GM10847 (cell line): ENCODE data around the gene PDE9A.

Source experiments
- POLR2A ChIP-seq: IDR thresholded peaks from 2 replicates; pipeline ENCODE4 v1.6.1; 2011; ENCODE audit not compliant: insufficient read length; ENCODE audit errors: extremely low read depth

PDE9A gene

GRCh38 chr21:42761776-42762335 is 108.4 kb downstream of the PDE9A start:
- TF ChIP-seq POLR2A = no peak

- TF ChIP-seq POLR2A = no peak
Observed at GRCh38 chr21:42763581-42764442, 110.4 kb downstream of the PDE9A start.

GRCh38 chr21:42764443-42764760 is 111.0 kb downstream of the PDE9A start:
- TF ChIP-seq POLR2A = no peak

- no peak for TF ChIP-seq POLR2A
Observed at GRCh38 chr21:42764883-42765282, 111.5 kb downstream of the PDE9A start.

DNA sequence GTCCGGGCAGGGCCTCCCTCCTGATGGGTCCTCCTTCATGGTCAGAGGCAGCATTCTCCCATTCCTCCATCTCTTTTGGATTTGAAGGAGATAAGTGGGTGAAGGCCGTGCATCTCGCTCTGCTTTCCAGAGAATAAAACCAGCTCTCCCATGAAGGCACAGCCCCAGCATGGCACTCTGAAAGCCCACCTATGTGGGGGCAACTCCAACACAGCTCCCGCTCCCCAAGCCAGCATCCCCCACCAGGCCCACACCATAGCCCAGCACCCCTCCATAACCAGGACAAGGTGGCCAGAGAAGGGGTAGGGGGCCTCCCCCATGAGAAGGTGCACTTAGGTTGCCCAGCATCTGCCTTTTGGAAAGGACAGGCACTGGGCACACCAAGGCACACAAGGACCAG is 112.2 kb downstream of the PDE9A start:
- no peak for TF ChIP-seq POLR2A

DNA sequence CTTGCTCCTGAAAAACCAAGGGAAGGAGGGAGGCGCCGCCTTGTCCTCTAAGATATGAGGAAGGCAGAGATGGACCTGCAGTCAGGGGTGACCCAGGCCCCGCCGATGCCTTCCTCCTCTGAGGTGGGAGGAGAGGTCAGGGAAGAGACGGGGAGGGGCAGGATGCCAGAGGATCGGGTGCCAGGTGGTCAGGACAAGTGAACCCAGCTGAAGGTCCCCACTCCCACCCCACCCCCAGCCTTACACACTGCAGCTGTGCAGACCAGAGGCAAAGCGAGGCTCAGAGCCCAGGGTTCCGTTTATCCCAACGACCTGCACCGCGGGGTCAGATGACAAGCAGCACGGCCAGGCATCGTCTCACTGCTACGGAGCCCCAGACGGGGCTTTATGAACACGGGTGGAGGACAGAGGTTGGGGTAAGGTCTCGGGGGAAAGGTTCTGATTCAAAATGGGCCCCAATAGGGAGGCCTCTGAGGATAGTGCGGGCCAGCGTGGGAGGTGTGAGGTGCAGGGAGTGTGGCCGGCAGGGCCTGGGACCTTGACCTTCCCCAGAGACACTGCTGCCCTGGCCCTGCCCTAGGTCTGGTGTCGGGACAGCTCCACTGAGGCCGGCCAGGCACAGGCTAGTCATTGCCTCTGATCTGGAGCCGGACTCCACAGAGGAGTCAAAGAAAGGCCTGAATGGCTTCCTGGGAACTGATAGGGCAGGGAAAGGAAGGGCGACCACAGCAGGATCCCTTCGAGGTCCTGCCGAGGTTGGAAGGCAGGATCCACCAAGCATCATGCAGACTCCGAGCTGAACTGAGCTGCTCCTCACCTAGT is 113.5 kb downstream of the PDE9A start:
- no peak for TF ChIP-seq POLR2A

- TF ChIP-seq POLR2A = no peak
Observed at GRCh38 chr21:42767561-42767835, 114.1 kb downstream of the PDE9A start.

DNA sequence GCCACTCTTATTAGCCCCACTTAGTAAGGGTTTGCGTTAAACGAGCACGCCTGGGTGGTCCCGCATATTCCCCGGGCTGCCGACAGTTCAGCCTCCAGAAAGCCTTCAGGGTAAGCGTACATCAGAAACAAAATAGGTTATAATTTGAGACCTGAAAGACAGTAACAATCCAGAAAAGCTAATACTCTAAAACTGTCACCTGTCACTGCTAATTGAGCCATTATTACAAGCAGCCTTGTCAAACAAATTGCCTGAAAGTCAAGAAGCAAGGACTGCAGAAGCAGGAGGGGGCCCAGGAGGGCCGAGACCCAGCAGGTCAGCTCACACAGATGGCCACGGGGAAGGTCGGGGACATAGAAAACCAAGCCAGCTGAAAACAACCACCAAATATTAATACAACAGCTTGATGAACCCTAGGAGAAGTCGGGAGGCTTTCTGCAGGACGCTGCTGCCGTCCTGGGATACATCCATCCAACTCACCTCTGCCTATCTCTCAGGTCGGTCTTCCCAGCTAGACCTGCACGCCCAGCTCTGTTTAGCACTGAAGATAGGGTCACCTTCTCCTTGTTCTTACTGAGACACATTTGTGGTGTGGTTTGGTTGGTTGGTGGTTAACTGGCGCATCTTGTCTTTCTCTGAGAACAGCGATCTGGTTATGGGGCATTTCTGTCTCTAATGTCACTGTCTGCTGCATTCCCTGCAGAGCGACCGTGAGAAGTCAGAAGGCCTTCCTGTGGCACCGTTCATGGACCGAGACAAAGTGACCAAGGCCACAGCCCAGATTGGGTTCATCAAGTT is 115.1 kb downstream of the PDE9A start:
- no peak for TF ChIP-seq POLR2A

GRCh38 chr21:42769183-42769819 is 115.9 kb downstream of the PDE9A start:
- no peak for TF ChIP-seq POLR2A

DNA sequence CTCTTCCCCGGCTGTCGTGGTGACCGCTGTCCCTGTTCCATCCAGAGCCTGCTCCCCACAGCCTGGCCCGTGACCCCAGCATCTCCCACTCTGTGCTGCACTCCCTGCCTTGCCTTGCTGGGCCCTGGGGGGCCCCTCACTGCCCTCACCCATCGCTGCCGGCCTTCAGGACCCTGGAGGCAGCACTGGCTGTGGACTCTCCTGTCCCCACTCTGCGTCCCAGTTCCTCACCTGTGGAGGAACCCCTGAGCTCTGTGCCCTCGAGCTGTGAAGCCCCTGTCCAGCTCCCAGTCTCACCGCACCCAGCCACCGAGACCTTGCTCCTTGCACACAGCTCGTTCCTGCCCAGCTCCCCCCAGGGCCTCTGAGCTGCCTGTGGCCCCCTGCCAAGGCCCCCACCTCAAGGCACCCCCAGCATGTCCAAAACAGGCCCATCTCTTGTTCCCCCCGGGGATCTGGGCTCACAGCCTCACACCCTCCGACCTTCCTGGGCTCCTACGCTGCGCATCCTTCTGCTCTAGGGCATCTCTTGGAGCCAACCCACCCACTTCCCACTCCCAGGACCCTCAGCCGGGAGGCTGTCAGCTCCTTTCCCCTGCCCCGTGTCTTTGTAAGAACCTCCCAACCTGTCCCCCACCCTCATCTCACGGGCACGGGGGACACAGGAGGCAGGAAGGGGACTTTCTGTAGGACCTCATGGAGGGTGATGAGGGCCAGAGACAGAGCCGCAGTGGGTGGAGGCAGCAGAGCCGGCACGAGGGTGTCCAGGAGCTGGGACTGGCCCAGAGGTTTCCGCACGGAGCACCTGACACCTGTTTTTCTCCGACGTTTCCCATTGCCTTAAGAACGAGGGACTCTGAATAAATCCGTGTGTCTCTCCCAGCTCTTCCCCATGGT is 116.6 kb downstream of the PDE9A start:
- TF ChIP-seq POLR2A = no peak

DNA sequence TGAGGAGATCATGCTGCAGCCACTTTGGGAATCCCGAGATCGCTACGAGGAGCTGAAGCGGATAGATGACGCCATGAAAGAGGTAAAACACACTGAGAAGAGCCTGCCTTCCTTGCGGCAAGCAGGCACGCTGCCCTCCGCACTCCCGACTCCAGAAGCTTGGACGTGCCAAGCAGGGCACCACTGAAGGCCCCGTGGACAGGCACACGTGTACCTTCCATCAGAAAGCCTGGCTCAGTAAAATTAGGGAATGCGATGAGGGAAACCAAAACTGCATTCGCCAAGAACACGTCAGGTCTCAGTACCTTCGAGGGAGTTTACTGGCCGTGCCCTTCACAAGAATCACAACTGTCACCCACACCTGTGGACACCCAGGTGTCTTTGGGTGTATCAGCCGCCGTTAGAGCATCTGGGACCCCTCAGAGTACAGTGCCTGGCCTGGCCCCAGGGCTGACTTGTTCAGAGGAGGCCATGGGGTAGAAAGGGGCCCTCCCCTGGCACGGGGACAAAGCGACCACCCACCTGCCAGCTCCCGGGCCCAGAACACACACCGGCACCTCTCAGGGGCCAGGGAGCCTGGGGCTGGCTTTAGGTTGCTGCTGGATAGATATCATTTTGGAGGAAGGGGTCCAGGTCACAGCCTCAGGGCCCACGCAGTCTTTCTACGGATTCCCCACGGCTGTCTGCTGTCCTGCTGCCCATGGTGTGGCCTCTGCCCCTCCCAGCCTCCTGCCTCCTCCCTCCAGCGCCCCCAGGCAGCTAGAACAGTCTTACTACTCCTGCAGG is 117.5 kb downstream of the PDE9A start:
- no peak for TF ChIP-seq POLR2A

DNA sequence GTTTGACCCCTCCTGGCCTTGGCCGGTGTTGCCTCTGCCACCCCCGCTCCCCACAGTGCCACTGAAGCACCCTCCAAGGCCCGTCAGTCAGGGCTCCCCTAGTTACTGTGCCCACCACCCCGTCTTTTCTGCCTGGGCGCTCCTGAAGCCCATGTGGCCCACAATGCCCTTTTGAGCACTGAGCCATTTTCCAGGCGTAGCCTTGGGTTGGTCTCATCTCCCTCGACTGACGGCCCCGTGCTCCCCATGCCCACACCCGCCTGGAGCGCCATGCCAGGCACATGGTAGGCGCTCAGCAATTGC is 118.0 kb downstream of the PDE9A start:
- no peak for TF ChIP-seq POLR2A

DNA sequence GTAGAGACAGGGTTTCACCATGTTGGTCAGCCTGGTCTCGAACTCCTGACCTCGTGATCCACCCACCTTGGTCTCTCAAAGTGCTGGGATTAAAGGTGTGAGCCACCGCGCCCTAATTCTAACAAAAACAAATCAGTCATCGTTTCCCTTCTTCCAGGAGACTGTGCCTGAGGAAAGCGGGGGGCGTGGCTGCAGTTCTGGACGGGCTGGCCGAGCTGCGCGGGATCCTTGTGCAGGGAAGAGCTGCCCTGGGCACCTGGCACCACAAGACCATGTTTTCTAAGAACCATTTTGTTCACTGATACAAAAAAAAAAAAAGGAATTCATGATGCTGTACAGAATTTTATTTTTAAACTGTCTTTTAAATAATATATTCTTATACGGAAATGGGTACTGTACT is 121.7 kb downstream of the PDE9A start:
- TF ChIP-seq POLR2A = no peak
